Mononuclear cell (primary cell): ENCODE measurements around the gene SMIM13. TPM values are rescaled to one million over a fixed set of nuclear protein-coding genes. Genes with fewer than 3 reads are reported as not detected.

Experiments
- H3K27me3 ChIP-seq: 2 replicates; pipeline ENCODE4 v1.6.0; 2011; ENCODE audit warnings: low read length, control low read depth; ENCODE audit not compliant: insufficient read depth
- H3K4me1 ChIP-seq: 2 replicates; pipeline ENCODE4 v1.5.1; 2011; ENCODE audit warnings: mild to moderate bottlenecking, low read length, control low read depth; ENCODE audit not compliant: insufficient read depth
- H3K4me3 ChIP-seq: 2 replicates; pipeline ENCODE4 v1.5.1; 2011; ENCODE audit warnings: mild to moderate bottlenecking, low read length, moderate library complexity
- H3K9me3 ChIP-seq: 2 replicates; pipeline ENCODE4 v1.5.1; 2011; ENCODE audit warnings: low read depth, mild to moderate bottlenecking, control low read depth, low read length
- total RNA-seq: library from RNA; depleted of rRNA; stranded (reverse); fragments of >200 nt; gene quantifications from one replicate; pipeline ENCODE4 v1.2.3, GENCODE V29; 2012

The SMIM13 gene
- 4.2 TPM for total RNA-seq

GRCh38 chr6:11093626-11094410, at the start of gene SMIM13:
TSS of gene SMIM13 (plus strand) at chr6:11093834. CDS start at chr6:11094314, 480 bp downstream.
- H3K4me3 ChIP-seq: peak within 1 kb of the TSS; percentile 97
- H3K27me3 ChIP-seq: no peaks in the 10 kb centered on the region
- peaks cover 25% of the 10 kb centered on the region for H3K4me1 ChIP-seq
- H3K9me3 ChIP-seq: no peaks in the 10 kb centered on the region

DNA sequence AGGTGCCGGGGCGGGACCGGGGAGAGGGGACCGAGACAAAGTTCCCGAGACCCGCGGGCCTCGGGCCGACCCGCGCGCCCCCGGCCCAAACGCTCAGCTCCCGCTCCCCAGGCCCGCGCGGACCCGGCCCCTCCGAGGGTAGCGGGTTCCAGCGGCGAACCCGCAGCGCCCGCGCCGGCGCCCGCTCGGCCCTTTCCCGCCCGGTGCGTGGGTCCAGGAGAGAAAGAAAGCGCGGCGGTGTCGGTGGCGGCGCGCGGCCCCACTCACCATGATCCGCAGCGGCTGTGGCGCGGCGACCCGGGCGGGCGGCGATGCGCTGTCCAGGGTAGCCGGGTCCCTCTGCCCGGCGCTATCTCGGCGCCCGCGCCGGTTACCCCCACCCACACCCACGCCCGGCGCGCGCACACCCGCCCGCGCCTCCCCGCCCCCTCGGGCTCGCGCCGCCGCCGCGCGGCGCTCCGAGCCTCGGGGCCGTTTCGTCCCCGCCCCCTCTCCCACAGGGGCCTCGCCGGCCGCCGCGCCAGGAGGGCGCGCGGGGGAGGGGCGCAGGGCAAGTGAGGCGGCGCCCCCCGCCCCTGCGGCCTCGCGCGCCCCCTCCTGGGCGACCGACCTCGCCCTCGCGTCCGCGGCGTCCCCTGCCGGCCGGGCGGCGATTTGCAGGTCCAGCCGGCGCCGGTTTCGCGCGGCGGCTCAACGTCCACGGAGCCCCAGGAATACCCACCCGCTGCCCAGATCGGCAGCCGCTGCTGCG, 49.5 kb upstream of the SMIM13 start, which contains the start of gene ELOVL2:
Gene ELOVL2, minus strand, starts transcription at position 345 of the 751 bp plus-strand sequence. Its CDS starts 75 bp downstream, at position 270.
- H3K9me3 ChIP-seq: no peaks in the 10 kb centered on the region
- H3K27me3 ChIP-seq: peaks cover 82% of the 10 kb centered on the region
- no peak within 1 kb of the TSS for H3K4me3 ChIP-seq
- peaks cover 6% of the 10 kb centered on the region for H3K4me1 ChIP-seq

DNA sequence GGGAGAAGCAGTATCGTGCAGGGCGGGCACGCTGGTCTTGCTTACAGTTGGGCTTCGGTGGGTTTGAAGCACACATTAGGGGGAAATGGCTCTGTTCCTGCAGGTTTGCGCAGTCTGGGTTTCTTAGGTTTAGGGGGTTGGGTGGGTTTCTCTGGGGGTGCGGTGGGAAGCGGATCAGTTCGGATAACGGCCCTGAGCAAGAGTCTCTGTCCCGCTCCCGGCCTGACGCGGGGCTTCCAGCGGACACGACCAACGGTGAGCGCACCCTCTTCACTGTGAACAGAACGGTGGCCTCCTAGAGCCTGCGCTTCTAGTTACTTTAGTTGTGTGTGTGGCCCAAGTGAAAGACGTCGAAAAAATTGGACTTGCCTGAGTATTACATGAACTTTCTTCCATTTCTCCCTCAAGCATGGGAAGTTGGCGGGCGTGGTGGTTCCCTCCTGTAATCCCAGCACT, 48.9 kb upstream of the SMIM13 start:
- peaks cover 82% of the 10 kb centered on the region for H3K27me3 ChIP-seq

GRCh38 chr6:11050731-11051130, 42.9 kb upstream of the SMIM13 start:
- no peak overlapping the region for H3K4me3 ChIP-seq
- H3K27me3 ChIP-seq: peaks cover 39% of the 10 kb centered on the region
- no peaks in the 10 kb centered on the region for H3K4me1 ChIP-seq
- no peaks in the 10 kb centered on the region for H3K9me3 ChIP-seq

More for the DNA sequence above, 48.9 kb upstream of the SMIM13 start:
- H3K4me3 ChIP-seq: no peak overlapping the region
- no peaks in the 10 kb centered on the region for H3K9me3 ChIP-seq
- H3K4me1 ChIP-seq: peaks cover 6% of the 10 kb centered on the region

- H3K4me1 ChIP-seq: no peaks in the 10 kb centered on the region
These were observed 40.3 kb upstream of the SMIM13 start for GRCh38 chr6:11053307-11053706.

GRCh38 chr6:11054722-11055121, 38.9 kb upstream of the SMIM13 start:
- Histone ChIP-seq H3K4me1 (no peaks in the 10 kb centered on the region), H3K9me3 (no peaks in the 10 kb centered on the region), H3K27me3 (peaks cover 8% of the 10 kb centered on the region)

More at GRCh38 chr6:11053307-11053706, 40.3 kb upstream of the SMIM13 start:
- Histone ChIP-seq H3K9me3 (no peaks in the 10 kb centered on the region), H3K4me3 (no peak overlapping the region), H3K27me3 (peaks cover 18% of the 10 kb centered on the region)

GRCh38 chr6:11055127-11055627, 38.5 kb upstream of the SMIM13 start:
- Histone ChIP-seq H3K4me3 (no peak overlapping the region), H3K4me1 (no peaks in the 10 kb centered on the region), H3K27me3 (peaks cover 7% of the 10 kb centered on the region), H3K9me3 (no peaks in the 10 kb centered on the region)

More at GRCh38 chr6:11054722-11055121, 38.9 kb upstream of the SMIM13 start:
- no peak overlapping the region for H3K4me3 ChIP-seq

GRCh38 chr6:11056871-11057270, 36.8 kb upstream of the SMIM13 start:
- no peaks in the 10 kb centered on the region for H3K4me1 ChIP-seq
- H3K9me3 ChIP-seq: no peaks in the 10 kb centered on the region
- no peaks in the 10 kb centered on the region for H3K27me3 ChIP-seq
- no peak overlapping the region for H3K4me3 ChIP-seq

- Histone ChIP-seq H3K4me3 (no peak overlapping the region), H3K4me1 (no peaks in the 10 kb centered on the region), H3K9me3 (no peaks in the 10 kb centered on the region), H3K27me3 (peaks cover 3% of the 10 kb centered on the region)
These were observed 35.2 kb upstream of the SMIM13 start for GRCh38 chr6:11058406-11058805.

GRCh38 chr6:11062083-11062482, 31.6 kb upstream of the SMIM13 start:
- Histone ChIP-seq H3K9me3 (no peaks in the 10 kb centered on the region), H3K27me3 (peaks cover 3% of the 10 kb centered on the region), H3K4me3 (no peak overlapping the region), H3K4me1 (no peaks in the 10 kb centered on the region)

DNA sequence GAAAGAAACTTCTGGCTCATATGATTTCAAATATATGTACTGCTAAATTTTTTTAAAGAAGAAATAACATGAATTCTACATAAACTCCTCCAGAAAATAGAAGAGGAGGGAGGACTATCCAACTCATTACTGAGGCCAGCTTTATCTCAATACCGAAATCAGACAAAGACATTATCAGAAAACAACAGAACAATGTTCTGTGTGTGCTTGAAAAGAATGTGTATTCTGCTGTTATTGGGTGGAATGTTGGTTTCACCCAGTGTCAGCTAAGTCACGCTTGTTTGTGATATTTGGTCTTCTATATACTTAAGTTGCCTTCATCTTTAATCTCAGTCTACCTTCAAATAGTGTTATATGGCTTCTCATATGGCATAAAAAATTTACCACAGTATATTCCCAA, 30.9 kb upstream of the SMIM13 start:
- Histone ChIP-seq H3K4me3 (no peak overlapping the region), H3K9me3 (no peaks in the 10 kb centered on the region), H3K27me3 (peaks cover 3% of the 10 kb centered on the region), H3K4me1 (no peaks in the 10 kb centered on the region)

DNA sequence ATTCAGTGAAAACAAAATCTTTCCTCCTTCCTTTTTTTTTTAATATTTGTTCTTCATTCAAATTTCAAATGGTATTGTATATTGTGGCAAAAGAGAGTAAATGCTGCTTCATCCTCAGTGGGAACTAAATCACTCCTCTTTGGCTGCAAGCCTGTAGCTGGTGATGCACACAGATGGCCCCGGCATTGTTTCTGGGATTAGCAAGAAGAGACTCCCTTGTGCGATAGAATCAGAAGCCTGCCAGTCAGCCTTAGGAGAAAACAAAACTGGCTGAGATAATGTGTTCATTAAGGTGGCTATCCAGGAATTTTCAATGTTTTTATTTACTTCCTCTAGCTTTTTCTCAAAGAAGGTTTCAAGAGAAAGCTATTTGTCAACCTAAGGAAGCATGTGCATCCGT, 28.8 kb upstream of the SMIM13 start:
- Histone ChIP-seq H3K9me3 (no peaks in the 10 kb centered on the region), H3K4me3 (no peak overlapping the region), H3K27me3 (peaks cover 3% of the 10 kb centered on the region), H3K4me1 (no peaks in the 10 kb centered on the region)

GRCh38 chr6:11065436-11066202, 28.0 kb upstream of the SMIM13 start:
- Histone ChIP-seq H3K4me1 (no peaks in the 10 kb centered on the region), H3K4me3 (no peak overlapping the region), H3K9me3 (no peaks in the 10 kb centered on the region), H3K27me3 (peaks cover 3% of the 10 kb centered on the region)

GRCh38 chr6:11066505-11067347, 26.9 kb upstream of the SMIM13 start:
- Histone ChIP-seq H3K4me1 (no peaks in the 10 kb centered on the region), H3K9me3 (no peaks in the 10 kb centered on the region), H3K4me3 (no peak overlapping the region), H3K27me3 (peaks cover 3% of the 10 kb centered on the region)
